IMR-90 (cell line): ENCODE data around the gene DNM3. TPM values are rescaled to one million over a fixed set of nuclear protein-coding genes. Genes with fewer than 3 reads are reported as not detected.

Source experiments
- ATAC-seq: fragments of 200-7000 bp; cut with Tn5 transposase; 2 replicates; pipeline ENCODE4 v1.9.1; 2020; ENCODE audit warnings: low read depth, mild to moderate bottlenecking, moderate library complexity
- BruUV-seq: library from RNA; stranded (reverse); fragments of 400-500 nt; replicated peaks from 2 replicates; lab custom pipeline; 2021; lab: Mats Ljungman, UMichigan
- CTCF ChIA-PET: fragments of 300-600 bp; formaldehyde crosslinking; extraction: SDS; loops from one replicate; lab custom pipeline; 2021; ENCODE audit warnings: antibody characterized with exemption; lab: Yijun Ruan, JAX
- POLR2A ChIA-PET: fragments of 300-600 bp; sonication (Branson Sonifier 250); formaldehyde crosslinking; loops from one replicate; lab custom pipeline; 2022; ENCODE audit warnings: antibody characterized with exemption; ENCODE audit not compliant: unreplicated experiment; lab: Charles Lee
- DNase-seq: peaks from one replicate; pipeline ENCODE4 v3.0.0; 2013
- H2AFZ ChIP-seq: replicated peaks from 2 replicates; pipeline ENCODE3; 2013; ENCODE audit warnings: low read length, mild to moderate bottlenecking; ENCODE audit not compliant: poor library complexity
- H2AK5ac ChIP-seq: 2 replicates; pipeline ENCODE4 v1.6.1; 2013; ENCODE audit warnings: low read depth, low read length, inconsistent platforms
- H2AK9ac ChIP-seq: replicated peaks from 2 replicates; pipeline ENCODE3; 2013; ENCODE audit warnings: mild to moderate bottlenecking, low read depth, low read length, moderate library complexity; ENCODE audit not compliant: poor library complexity
- H2BK120ac ChIP-seq: 2 replicates; pipeline ENCODE4 v1.6.1; 2013; ENCODE audit warnings: low read depth, low read length, inconsistent platforms
- H2BK15ac ChIP-seq: 3 replicates; pipeline ENCODE4 v1.6.1; 2013; ENCODE audit warnings: low read depth, low read length, inconsistent platforms
- H2BK20ac ChIP-seq: 2 replicates; pipeline ENCODE4 v1.6.1; 2013; ENCODE audit warnings: low read depth, mild to moderate bottlenecking, inconsistent platforms, low read length, moderate library complexity
- H2BK5ac ChIP-seq: 2 replicates; pipeline ENCODE4 v1.6.1; 2013; ENCODE audit warnings: mild to moderate bottlenecking, low read depth, low read length, inconsistent platforms; ENCODE audit not compliant: poor library complexity, severe bottlenecking
- H3K14ac ChIP-seq: replicated peaks from 2 replicates; pipeline ENCODE4 v1.6.1; 2013; ENCODE audit warnings: low read depth, low read length, inconsistent platforms
- H3K18ac ChIP-seq: 2 replicates; pipeline ENCODE4 v1.6.1; 2013; ENCODE audit warnings: low read depth, low read length, control low read depth
- H3K23ac ChIP-seq: 2 replicates; pipeline ENCODE4 v1.6.1; 2013; ENCODE audit warnings: low read depth, low read length, inconsistent platforms
- H3K27ac ChIP-seq: 2 replicates; pipeline ENCODE4 v1.5.1; 2013; ENCODE audit warnings: mild to moderate bottlenecking, control low read depth, low read length; ENCODE audit not compliant: insufficient read depth
- H3K27me3 ChIP-seq: 2 replicates; pipeline ENCODE4 v1.6.1; 2013; ENCODE audit warnings: low read length; ENCODE audit not compliant: control insufficient read depth, insufficient read depth
- H3K36me3 ChIP-seq: 2 replicates; pipeline ENCODE4 v1.6.1; 2013; ENCODE audit warnings: low read length, mixed read lengths; ENCODE audit not compliant: control insufficient read depth, insufficient read depth
- H3K4ac ChIP-seq: 2 replicates; pipeline ENCODE4 v1.6.1; 2013; ENCODE audit warnings: low read depth, low read length, inconsistent platforms
- H3K4me1 ChIP-seq: 2 replicates; pipeline ENCODE4 v1.6.1; 2013; ENCODE audit warnings: low read length, mixed read lengths; ENCODE audit not compliant: control insufficient read depth, insufficient read depth
- H3K4me2 ChIP-seq: 2 replicates; pipeline ENCODE4 v1.6.1; 2013; ENCODE audit warnings: low read depth, mild to moderate bottlenecking, control low read depth, low read length, moderate library complexity
- H3K4me3 ChIP-seq: 2 replicates; pipeline ENCODE4 v1.5.1; 2013; ENCODE audit warnings: low read depth, mild to moderate bottlenecking, control low read depth, low read length, moderate library complexity; ENCODE audit not compliant: insufficient read depth
- H3K56ac ChIP-seq: 2 replicates; pipeline ENCODE4 v1.6.1; 2013; ENCODE audit warnings: low read length, inconsistent platforms; ENCODE audit not compliant: insufficient read depth; ENCODE audit errors: extremely low read depth
- H3K79me1 ChIP-seq, 2 experiments: 2 replicates each; pipeline ENCODE4 v1.6.1; 2013; ENCODE audit warnings: low read length in 2 of 2, inconsistent platforms in 1 of 2, low read depth in 1 of 2
- H3K9ac ChIP-seq: 2 replicates; pipeline ENCODE4 v1.6.1; 2013; ENCODE audit warnings: low read depth, low read length, control low read depth
- H3K9me1 ChIP-seq: 2 replicates; pipeline ENCODE4 v1.6.1; 2013; ENCODE audit warnings: low read length, inconsistent platforms; ENCODE audit not compliant: insufficient read depth
- H3K9me3 ChIP-seq: 2 replicates; pipeline ENCODE4 v1.6.1; 2013; ENCODE audit warnings: low read length; ENCODE audit not compliant: control insufficient read depth, insufficient read depth
- H4K20me1 ChIP-seq: 2 replicates; pipeline ENCODE4 v1.6.1; 2013; ENCODE audit warnings: low read length, inconsistent platforms; ENCODE audit not compliant: insufficient read depth
- H4K5ac ChIP-seq: 2 replicates; pipeline ENCODE4 v1.6.1; 2013; ENCODE audit warnings: mild to moderate bottlenecking, low read depth, low read length, control low read depth
- H4K8ac ChIP-seq, 2 experiments: 2 replicates each; pipeline ENCODE4 v1.6.1; 2013; ENCODE audit warnings: low read depth in 2 of 2, low read length in 2 of 2, control low read depth in 1 of 2, inconsistent platforms in 1 of 2
- H4K91ac ChIP-seq: 2 replicates; pipeline ENCODE4 v1.6.1; 2013; ENCODE audit warnings: low read depth, low read length, inconsistent platforms; ENCODE audit not compliant: insufficient read depth
- BHLHE40 ChIP-seq: fragments of 150-350 bp; IDR thresholded peaks from 2 replicates; pipeline ENCODE4 v1.6.1; 2016; ENCODE audit warnings: mild to moderate bottlenecking, low read depth, low read length
- ELK1 ChIP-seq: fragments of 150-350 bp; IDR thresholded peaks from 2 replicates; pipeline ENCODE4 v1.6.1; 2016; ENCODE audit warnings: low read depth, mild to moderate bottlenecking, low read length, moderate library complexity, borderline replicate concordance
- RCOR1 ChIP-seq: IDR thresholded peaks from 2 replicates; pipeline ENCODE4 v1.6.1; 2012; ENCODE audit warnings: mild to moderate bottlenecking, low read length, improper control_type of control experiment; ENCODE audit not compliant: insufficient replicate concordance
- WGBS, 2 experiments: methylation state at CpG; one replicate each; pipeline versions ENCODE4 v1.1.5 to v1.1.7; 2013; ENCODE audit warnings: missing lambda C conversion rate in 2 of 2; ENCODE audit not compliant: insufficient read length in 1 of 2; ENCODE audit errors: extremely low coverage in 2 of 2; 5-methylcytosine and 5-hydroxymethylcytosine counted together
- dilution Hi-C: fragments of 300-500 bp; cut with HindIII; formaldehyde crosslinking; loops from one replicate; pipeline ENCODE4 v1.14.3; 2018; ENCODE audit warnings: low sequenced_read_pairs; ENCODE audit not compliant: unreplicated experiment
- in situ Hi-C: fragments of 300-500 bp; cut with MboI; formaldehyde crosslinking; loops from 3 replicates; pipeline ENCODE4 v1.14.3; 2019; ENCODE audit warnings: low sequenced_read_pairs, inconsistent platforms, mixed read lengths
- intact Hi-C: fragments of 100-400 bp; cut with micrococcal nuclease; formaldehyde crosslinking; loops from 2 replicates; pipeline ENCODE4 v1.10.0; 2022
- polyA plus RNA-seq, 3 experiments: library from polyadenylated mRNA; depleted of rRNA; stranded (reverse); fragments of >200 nt; gene quantifications; 2 replicates each; pipeline ENCODE4 v1.2.3, GENCODE V29; 2012; ENCODE audit warnings: low replicate concordance in 1 of 3
- total RNA-seq: library from RNA; depleted of rRNA; stranded (reverse); fragments of >200 nt; gene quantifications from 2 replicates; pipeline ENCODE4 v1.2.3, GENCODE V29; 2012

The DNM3 gene
- total and polyA plus RNA-seq, 2 of the 4 experiments (the other 2 are of a cell fraction), result 0.36 TPM

GRCh38 chr1:172354291-172355274 lies 513.3 kb downstream of the DNM3 start:
- no TSS peak for BruUV-seq
- no peak overlapping the region for H4K91ac ChIP-seq
- no peak overlapping the region for H3K56ac ChIP-seq
- H2BK5ac ChIP-seq, result no peak overlapping the region
- DNase-seq (no peak), ATAC-seq (no peak)
- H3K4me2 ChIP-seq, result no peak overlapping the region
- H2BK15ac ChIP-seq, result no peak overlapping the region
- no peaks in the 10 kb centered on the region for H3K36me3 ChIP-seq
- dilution Hi-C loops, result no loop called here
- no peaks in the 10 kb centered on the region for H3K27me3 ChIP-seq
- H2BK20ac ChIP-seq, result no peak overlapping the region
- peaks cover 5% of the 10 kb centered on the region; the same call in 1 of the 2 replicates for H3K9me1 ChIP-seq
- no peaks in the 10 kb centered on the region for H3K79me1 ChIP-seq
- H3K4me3 ChIP-seq, result no peak overlapping the region
- H4K5ac ChIP-seq, result no peak overlapping the region
- no peak overlapping the region for H2AK5ac ChIP-seq
- TF ChIP-seq BHLHE40 (no peak), RCOR1 (no peak), ELK1 (no peak)
- peaks cover 10% of the 10 kb centered on the region for H3K4me1 ChIP-seq
- H3K23ac ChIP-seq, result no peak overlapping the region
- WGBS, 2 experiments, result no CpG with 5 or more reads among the region's 5 CpGs
- H3K14ac ChIP-seq, result no peak overlapping the region
- H3K4ac ChIP-seq, result no peak overlapping the region
- H2AK9ac ChIP-seq, result no peak overlapping the region
- intact Hi-C loops, result no loop called here
- no peaks in the 10 kb centered on the region for H3K9me3 ChIP-seq
- in situ Hi-C loops, result no loop called here
- H2BK120ac ChIP-seq, result no peak overlapping the region
- H2AFZ ChIP-seq, result no peak overlapping the region
- POLR2A ChIA-PET, result no interaction called here
- no peak overlapping the region for H4K8ac ChIP-seq
- H3K9ac ChIP-seq, result no peak overlapping the region
- no peaks in the 10 kb centered on the region; the same call in 1 of the 2 replicates for H4K20me1 ChIP-seq
- no peak overlapping the region for H3K18ac ChIP-seq
- H3K27ac ChIP-seq, result no peak overlapping the region
- CTCF ChIA-PET, result interaction anchor here (0.6 to 1.1 kb wide), 3 partner anchors 61 to 1021 kb away, joined by 3 read pairs; no protein-coding TSS in a partner anchor
